Endothelial cell of umbilical vein (primary cell): ENCODE measurements around the gene DMBT1. TPM values are rescaled to one million over a fixed set of nuclear protein-coding genes. Genes with fewer than 3 reads are reported as not detected.

Source experiments
- BruUV-seq: library from RNA; stranded (reverse); fragments of 400-500 nt; replicated peaks from 2 replicates; lab custom pipeline; 2021; lab: Mats Ljungman, UMichigan
- CTCF ChIA-PET: fragments of 300-600, 350-600 bp; sonication (Branson Sonifier 250); formaldehyde crosslinking; loops from one replicate; lab custom pipeline; 2021; ENCODE audit warnings: antibody characterized with exemption, inconsistent platforms; lab: Charles Lee
- POLR2A ChIA-PET: fragments of 300-600, 350-600 bp; sonication (Branson Sonifier 250); formaldehyde crosslinking; loops from one replicate; lab custom pipeline; 2021; ENCODE audit warnings: antibody characterized with exemption, inconsistent platforms; lab: Charles Lee
- DNase-seq: peaks from one replicate; pipeline ENCODE4 v3.0.0-alpha.2; 2011; ENCODE audit warnings: low read depth, low spot score
- FAIRE-seq: peaks from 2 replicates; lab custom pipeline; 2011; peaks lifted over from hg19 to GRCh38; lab: Jason Lieb, UNC
- H2AFZ ChIP-seq: 2 replicates; pipeline ENCODE4 v1.6.0; 2012; ENCODE audit warnings: low read depth, low read length, control low read depth, inconsistent platforms
- H3K27ac ChIP-seq: 2 replicates; pipeline ENCODE4 v1.5.1; 2011; ENCODE audit warnings: low read depth, mild to moderate bottlenecking, control low read depth, low read length, moderate library complexity; ENCODE audit not compliant: insufficient read depth
- H3K27me3 ChIP-seq, 2 experiments: 2 replicates each; pipeline versions ENCODE4 v1.6.0 to v1.6.1; 2011; ENCODE audit warnings: low read length in 2 of 2, mixed read lengths in 1 of 2; ENCODE audit not compliant: control insufficient read depth in 2 of 2, insufficient read depth in 2 of 2
- H3K36me3 ChIP-seq, 2 experiments: 2 replicates in 1 of 2; 3 replicates in 1 of 2; pipeline ENCODE4 v1.5.1; 2011; ENCODE audit warnings: low read length in 2 of 2, mild to moderate bottlenecking in 1 of 2, moderate library complexity in 1 of 2; ENCODE audit not compliant: control insufficient read depth in 2 of 2, insufficient read depth in 2 of 2; ENCODE audit errors: extremely low read depth in 1 of 2
- H3K4me1 ChIP-seq: 3 replicates; pipeline ENCODE4 v1.5.1; 2011; ENCODE audit warnings: mild to moderate bottlenecking, low read length; ENCODE audit not compliant: control insufficient read depth, insufficient read depth; ENCODE audit errors: extremely low read depth
- H3K4me2 ChIP-seq: 2 replicates; pipeline ENCODE4 v1.6.1; 2011; ENCODE audit warnings: low read length, control low read depth, mixed read lengths; ENCODE audit not compliant: insufficient read depth
- H3K4me3 ChIP-seq, 3 experiments: fragments of 200-600 bp in 1 of 3; sonication (generic), shearing (Covaris generic) in 1 of 3; replicated peaks in 1 of 3; 2 replicates each; pipeline ENCODE4 v1.5.1; 2011 to 2016; ENCODE audit warnings: control low read depth in 3 of 3, low read length in 3 of 3, mild to moderate bottlenecking in 2 of 3, inconsistent platforms in 1 of 3, low read depth in 1 of 3, moderate library complexity in 1 of 3; ENCODE audit not compliant: insufficient read depth in 1 of 3
- H3K79me2 ChIP-seq: 2 replicates; pipeline ENCODE4 v1.6.0; 2012; ENCODE audit warnings: low read length, inconsistent platforms; ENCODE audit not compliant: control insufficient read depth, insufficient read depth
- H3K9ac ChIP-seq: replicated peaks from 2 replicates; pipeline ENCODE3; 2011; ENCODE audit warnings: low read length, control low read depth; ENCODE audit not compliant: insufficient read depth; ENCODE audit errors: extremely low read depth
- H3K9me1 ChIP-seq: replicated peaks from 3 replicates; pipeline ENCODE4 v1.6.0; 2011; ENCODE audit warnings: mild to moderate bottlenecking, low read length; ENCODE audit not compliant: control insufficient read depth, insufficient read depth; ENCODE audit errors: extremely low read depth
- H3K9me3 ChIP-seq: replicated peaks from 2 replicates; pipeline ENCODE4 v1.5.1; 2012; ENCODE audit warnings: low read length, inconsistent platforms; ENCODE audit not compliant: control insufficient read depth, insufficient read depth
- H4K20me1 ChIP-seq: replicated peaks from 2 replicates; pipeline ENCODE3; 2011; ENCODE audit warnings: mild to moderate bottlenecking, low read length; ENCODE audit not compliant: control insufficient read depth, insufficient read depth; ENCODE audit errors: extremely low read depth
- CTCF ChIP-seq, 2 donors: IDR thresholded peaks; 1 replicate in 1 of 2; 2 replicates in 1 of 2; pipeline ENCODE4 v1.5.1; 2011; ENCODE audit warnings: low read length in 2 of 2, mild to moderate bottlenecking in 2 of 2, moderate library complexity in 2 of 2, control low read depth in 1 of 2, inconsistent platforms in 1 of 2, low read depth in 1 of 2; ENCODE audit not compliant: insufficient read depth in 1 of 2; ENCODE audit errors: extremely low read depth in 1 of 2
- GATA2 ChIP-seq: IDR thresholded peaks from 2 replicates; pipeline ENCODE4 v1.7.0; 2011; ENCODE audit warnings: low read depth, mild to moderate bottlenecking, moderate library complexity, mixed read lengths, low read length; ENCODE audit not compliant: insufficient read length, insufficient read depth
- MAX ChIP-seq: IDR thresholded peaks from 2 replicates; pipeline ENCODE4 v1.6.1; 2011; ENCODE audit not compliant: insufficient read depth, insufficient read length
- POLR2AphosphoS5 ChIP-seq: IDR thresholded peaks from 2 replicates; pipeline ENCODE4 v1.6.1; 2012; ENCODE audit warnings: low read depth, mild to moderate bottlenecking, control low read depth, low read length, moderate library complexity; ENCODE audit not compliant: insufficient read depth
- dilution Hi-C: fragments of 300-500 bp; cut with MboI; formaldehyde crosslinking; loops from one replicate; pipeline ENCODE4 v1.15.0; 2019; ENCODE audit warnings: low sequenced_read_pairs; ENCODE audit not compliant: extremely low pct_ligation_motif_present
- intact Hi-C: fragments of 100-400 bp; cut with micrococcal nuclease; formaldehyde crosslinking; loops from one replicate; pipeline ENCODE4 v1.10.0; 2022
- polyA plus RNA-seq, 4 experiments: library from polyadenylated mRNA; depleted of rRNA in 3 of 4; stranded (reverse) in 3 of 4; unstranded in 1 of 4; fragments of >200 nt; gene quantifications; 2 replicates each; pipeline versions ENCODE4 v1.2.1 to v1.2.3, GENCODE V29; 2011 to 2012; ENCODE audit warnings: missing spikeins in 1 of 4
- total RNA-seq: library from RNA; stranded (reverse); gene quantifications from 2 replicates; pipeline ENCODE4 v1.2.3, GENCODE V29; 2021

The DMBT1 gene
- total and polyA plus RNA-seq, 2 donors (not counting 3 experiments of a cell fraction or from before 2014, with no cell fraction given): 0.01 TPM; not detected in 1

GRCh38 chr10:122648599-122649428 is 88.3 kb downstream of the DMBT1 start:
- Histone ChIP-seq H3K9ac (no peak overlapping the region), H3K79me2 (no peaks in the 10 kb centered on the region), H3K27me3 (peaks cover 3 to 9% of the 10 kb centered on the region in 2 experiments), H3K27ac (no peak overlapping the region), H3K9me1 (no peaks in the 10 kb centered on the region), H2AFZ (no peak overlapping the region), H3K4me1 (no peaks in the 10 kb centered on the region), H3K36me3 (no peaks in the 10 kb centered on the region), H4K20me1 (no peaks in the 10 kb centered on the region), H3K4me3 (no peak overlapping the region), H3K9me3 (no peaks in the 10 kb centered on the region), H3K4me2 (no peak overlapping the region)
- FAIRE-seq: peak; percentile 92
- ChIA-PET CTCF (interaction anchor here (0.6 to 4.4 kb wide), 41 partner anchors 9 to 924 kb away, joined by 3 to 34 read pairs (median 4); partner anchors contain the start of genes ACADSB and C10orf88), POLR2A (no interaction called here)
- intact Hi-C loops: loop anchor here (1.0 to 5.0 kb wide), 5 partner anchors 54 to 910 kb away; partner anchors contain the start of gene C10orf88
- no TSS peak for BruUV-seq
- TF ChIP-seq CTCF (IDR thresholded peaks at IDR 0.05; ENCODE audit: extremely low read depth in 1 of 2, insufficient read depth in 1 of 2, low read depth in 1 of 2, low read length in 2 of 2): peak; percentile 72 to 75
- no peak for TF ChIP-seq POLR2AphosphoS5
- TF ChIP-seq MAX: no peak
- no peak for TF ChIP-seq GATA2
- dilution Hi-C loops: no loop called here
- DNase-seq: peak; percentile 50
